Upper lobe of left lung (tissue), 6 donors: Measurements from ENCODE around the gene IL22. TPM values are rescaled to one million over a fixed set of nuclear protein-coding genes. Genes with fewer than 3 reads are reported as not detected.

Experiments used
- ATAC-seq, 2 donors: fragments of 200-7000 bp; cut with Tn5 transposase; one replicate each; pipeline ENCODE4 v1.9.1; 2022; ENCODE audit warnings: mild to moderate bottlenecking in 2 of 2, moderate library complexity in 2 of 2; ENCODE audit not compliant: low FRiP score in 2 of 2
- DNase-seq, 2 donors: peaks; one replicate each; pipeline ENCODE4 v3.0.0-alpha.2; 2019 to 2020
- H3K27ac ChIP-seq, 4 donors: fragments of 200-600 bp; sonication (generic); one replicate each; pipeline ENCODE4 v1.5.1; 2016 to 2019
- H3K27me3 ChIP-seq, 4 donors: fragments of 200-600 bp; sonication (generic); one replicate each; pipeline ENCODE4 v1.5.1; 2017 to 2019
- H3K36me3 ChIP-seq, 4 donors: fragments of 200-600 bp; sonication (generic); one replicate each; pipeline ENCODE4 v1.5.1; 2016 to 2019
- H3K4me1 ChIP-seq, 4 donors: fragments of 200-600 bp; sonication (generic); one replicate each; pipeline ENCODE4 v1.5.1; 2018 to 2019
- H3K4me3 ChIP-seq, 4 donors: fragments of 200-600 bp; sonication (generic); one replicate each; pipeline ENCODE4 v1.5.1; 2017 to 2019; ENCODE audit warnings: mild to moderate bottlenecking in 2 of 4, moderate library complexity in 1 of 4
- H3K9me3 ChIP-seq, 4 donors: fragments of 200-600 bp; sonication (generic); one replicate each; pipeline ENCODE4 v1.5.1; 2018 to 2019
- EP300 ChIP-seq, 4 donors: sonication (generic); formaldehyde crosslinking; IDR thresholded peaks; one replicate each; pipeline ENCODE4 v1.5.1; 2017; ENCODE audit warnings: antibody characterized with exemption in 4 of 4, control low read depth in 2 of 4
- POLR2A ChIP-seq, 4 donors: fragments of 450-650 bp; IDR thresholded peaks; one replicate each; pipeline ENCODE4 v1.5.1; 2016 to 2017; ENCODE audit warnings: antibody characterized with exemption in 4 of 4, mild to moderate bottlenecking in 2 of 4
- POLR2AphosphoS5 ChIP-seq, 2 donors: sonication (generic); formaldehyde crosslinking; IDR thresholded peaks; one replicate each; pipeline ENCODE4 v1.5.1; 2017; ENCODE audit warnings: antibody characterized with exemption in 2 of 2
- WGBS, 2 donors: methylation state at CpG; one replicate each; pipeline ENCODE4 v1.1.5; 2017 to 2018; 5-methylcytosine and 5-hydroxymethylcytosine counted together
- total RNA-seq, 6 donors: library from RNA; depleted of rRNA in 4 of 6; stranded (reverse); fragments of >200 nt in 4 of 6; gene quantifications; one replicate each; pipeline versions ENCODE4 v1.1.0 to v1.2.1, GENCODE V29; 2016 to 2021
- TF ChIP-seq, protein P1 (sequence below), 6 experiments: fragments of 450-650 bp in 4 of 6; fragments of 200-600 bp in 2 of 6; sonication (generic) in 2 of 6; IDR thresholded peaks; one replicate each; pipeline ENCODE4 v1.5.1; 2016 to 2019; ENCODE audit warnings: antibody characterized with exemption in 6 of 6
- donor health status: DM: no; HTN: no; CAD: no; lungs with moderate emphysema.
- donor health status: DM: no; HTN: yes; CAD: no; lungs with severe emphysema.

Gene IL22
- total RNA-seq, 6 donors from 2014 or later, result not detected

DNA sequence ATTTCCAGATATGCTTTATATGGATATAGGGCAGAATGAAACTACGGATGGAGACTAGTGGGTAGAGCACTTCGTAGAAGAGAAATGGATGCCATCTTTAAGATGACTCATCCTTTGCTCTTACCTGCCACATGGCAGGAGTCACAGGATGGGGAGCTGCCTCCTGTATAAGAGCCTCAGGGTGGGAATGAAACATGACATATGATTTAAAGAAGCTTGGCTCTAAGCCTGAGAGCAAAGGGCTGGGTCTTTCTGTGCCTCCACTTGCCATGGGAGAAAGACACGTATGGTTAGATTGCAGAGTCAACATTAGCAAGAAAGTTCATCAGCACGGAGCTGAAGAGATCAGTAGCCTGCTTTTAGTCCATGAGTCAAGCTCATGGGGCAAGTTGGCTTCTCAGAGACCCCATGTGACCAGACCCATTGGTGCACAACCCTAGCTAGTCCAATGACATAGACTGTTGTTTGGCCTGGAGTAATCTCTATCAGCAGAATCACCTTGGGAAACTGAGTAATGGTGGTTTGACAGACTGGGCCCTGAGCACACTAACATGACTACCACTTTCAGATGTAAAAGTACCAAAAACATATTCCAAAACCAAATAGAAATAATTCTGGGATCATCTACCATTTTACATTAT, 38.1 kb upstream of the IL22 start:
- Histone ChIP-seq H3K27ac (no peak overlapping the region), H3K4me1 (no peaks in the 10 kb centered on the region), H3K27me3 (no peaks in the 10 kb centered on the region), H3K9me3 (no peaks in the 10 kb centered on the region), H3K36me3 (peaks cover 0 to 7% (median 4%) of the 10 kb centered on the region in 4 donors), H3K4me3 (no peak overlapping the region)
- ATAC-seq, result no peak
- WGBS, 2 donors, result 92% methylated on average over 4 of the region's 4 CpGs
- DNase-seq, result no peak
- TF ChIP-seq POLR2AphosphoS5 (IDR thresholded peaks at IDR 0.05) (no peak), POLR2A (IDR thresholded peaks at IDR 0.05) (no peak), EP300 (IDR thresholded peaks at IDR 0.05) (no peak)
- TF ChIP-seq, protein P1, sequence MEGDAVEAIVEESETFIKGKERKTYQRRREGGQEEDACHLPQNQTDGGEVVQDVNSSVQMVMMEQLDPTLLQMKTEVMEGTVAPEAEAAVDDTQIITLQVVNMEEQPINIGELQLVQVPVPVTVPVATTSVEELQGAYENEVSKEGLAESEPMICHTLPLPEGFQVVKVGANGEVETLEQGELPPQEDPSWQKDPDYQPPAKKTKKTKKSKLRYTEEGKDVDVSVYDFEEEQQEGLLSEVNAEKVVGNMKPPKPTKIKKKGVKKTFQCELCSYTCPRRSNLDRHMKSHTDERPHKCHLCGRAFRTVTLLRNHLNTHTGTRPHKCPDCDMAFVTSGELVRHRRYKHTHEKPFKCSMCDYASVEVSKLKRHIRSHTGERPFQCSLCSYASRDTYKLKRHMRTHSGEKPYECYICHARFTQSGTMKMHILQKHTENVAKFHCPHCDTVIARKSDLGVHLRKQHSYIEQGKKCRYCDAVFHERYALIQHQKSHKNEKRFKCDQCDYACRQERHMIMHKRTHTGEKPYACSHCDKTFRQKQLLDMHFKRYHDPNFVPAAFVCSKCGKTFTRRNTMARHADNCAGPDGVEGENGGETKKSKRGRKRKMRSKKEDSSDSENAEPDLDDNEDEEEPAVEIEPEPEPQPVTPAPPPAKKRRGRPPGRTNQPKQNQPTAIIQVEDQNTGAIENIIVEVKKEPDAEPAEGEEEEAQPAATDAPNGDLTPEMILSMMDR (IDR thresholded peaks at IDR 0.05), result no peak

DNA sequence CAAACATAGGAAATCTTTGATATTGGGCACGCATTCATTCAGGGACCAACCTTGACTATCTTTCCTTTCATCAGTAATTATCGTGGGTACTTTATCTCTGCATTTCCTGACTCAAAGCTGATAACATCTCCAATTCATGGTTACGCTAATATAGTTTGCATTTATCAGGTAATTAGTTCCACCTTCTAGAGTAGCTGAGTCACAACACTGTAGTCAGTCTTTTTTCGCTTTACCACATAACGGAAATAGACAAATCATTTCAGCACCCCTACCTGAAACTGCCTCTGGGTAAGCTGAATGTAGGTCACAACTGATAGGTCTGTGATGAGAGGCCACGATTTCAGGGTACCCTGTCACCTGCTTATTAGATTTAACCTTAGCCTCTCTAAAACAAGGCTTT, 36.7 kb upstream of the IL22 start:
- no peak overlapping the region for H3K27ac ChIP-seq
- H3K36me3 ChIP-seq, result peaks cover 0 to 7% (median 2%) of the 10 kb centered on the region in 4 donors
- no peaks in the 10 kb centered on the region for H3K27me3 ChIP-seq
- H3K9me3 ChIP-seq, result no peaks in the 10 kb centered on the region
- TF ChIP-seq POLR2AphosphoS5 (IDR thresholded peaks at IDR 0.05) (no peak), POLR2A (IDR thresholded peaks at IDR 0.05) (no peak), EP300 (IDR thresholded peaks at IDR 0.05) (no peak)
- TF ChIP-seq, protein P1 (IDR thresholded peaks at IDR 0.05), result no peak
- 69% methylated on average over 6 of the region's 6 CpGs for WGBS, 2 donors
- DNase-seq (no peak), ATAC-seq (no peak)
- H3K4me1 ChIP-seq, result no peaks in the 10 kb centered on the region
- H3K4me3 ChIP-seq, result no peak overlapping the region

DNA sequence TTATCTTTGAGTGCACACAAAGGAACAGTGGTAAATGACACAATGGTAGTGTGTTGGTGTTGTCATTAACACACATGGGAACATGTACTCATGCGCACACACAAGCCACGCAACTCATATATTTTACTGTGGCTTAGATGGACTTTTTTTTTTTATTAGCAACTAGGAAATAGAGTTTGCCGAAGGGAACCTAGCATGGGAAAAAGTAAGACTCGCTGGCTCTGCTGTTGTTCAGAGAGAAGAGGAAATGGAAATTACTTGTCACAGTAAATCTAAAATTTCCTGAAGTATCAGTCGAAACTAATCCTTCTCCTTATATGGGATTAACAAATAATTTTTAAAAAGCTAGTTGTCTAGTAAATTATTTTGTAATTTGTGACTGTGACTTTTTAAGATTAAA, 33.7 kb upstream of the IL22 start:
- 72% methylated on average over 5 of the region's 5 CpGs for WGBS, 2 donors
- H3K4me1 ChIP-seq, result no peaks in the 10 kb centered on the region
- H3K4me3 ChIP-seq, result no peak overlapping the region
- H3K36me3 ChIP-seq, result no peaks in the 10 kb centered on the region
- TF ChIP-seq EP300 (IDR thresholded peaks at IDR 0.05) (no peak), POLR2AphosphoS5 (IDR thresholded peaks at IDR 0.05) (no peak), POLR2A (IDR thresholded peaks at IDR 0.05) (no peak)
- TF ChIP-seq, protein P1 (IDR thresholded peaks at IDR 0.05), result no peak
- no peaks in the 10 kb centered on the region for H3K9me3 ChIP-seq
- DNase-seq (no peak), ATAC-seq (no peak)
- no peak overlapping the region for H3K27ac ChIP-seq
- H3K27me3 ChIP-seq, result no peaks in the 10 kb centered on the region

DNA sequence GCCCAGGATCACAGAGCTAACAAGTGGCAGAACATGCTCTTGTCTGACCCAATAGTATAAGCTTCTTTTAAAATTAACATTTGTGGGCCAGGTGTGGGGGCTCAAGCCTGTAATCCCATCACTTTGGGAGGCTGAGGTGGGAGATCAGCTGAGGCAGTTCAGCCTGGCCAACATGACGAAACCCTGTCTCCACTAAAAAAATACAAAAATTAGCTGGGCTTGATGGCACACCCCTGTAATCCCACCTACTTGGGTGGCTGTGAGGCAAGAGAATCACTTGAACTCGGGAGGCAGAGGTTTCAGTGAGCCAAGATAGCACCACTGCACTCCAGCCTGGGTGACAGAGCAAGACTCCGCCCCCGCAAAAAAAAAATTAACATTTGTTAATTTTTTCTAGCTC, 33.0 kb upstream of the IL22 start:
- Histone ChIP-seq H3K36me3 (no peaks in the 10 kb centered on the region), H3K9me3 (no peaks in the 10 kb centered on the region), H3K4me1 (no peaks in the 10 kb centered on the region), H3K27me3 (no peaks in the 10 kb centered on the region), H3K27ac (no peak overlapping the region), H3K4me3 (no peak overlapping the region)
- WGBS, 2 donors, result 76 to 89% methylated on average over 4 of the region's 4 CpGs
- no peak for DNase-seq
- TF ChIP-seq POLR2A (IDR thresholded peaks at IDR 0.05) (no peak), POLR2AphosphoS5 (IDR thresholded peaks at IDR 0.05) (no peak), EP300 (IDR thresholded peaks at IDR 0.05) (no peak)
- TF ChIP-seq, protein P1 (IDR thresholded peaks at IDR 0.05), result no peak
- ATAC-seq, result no peak

DNA sequence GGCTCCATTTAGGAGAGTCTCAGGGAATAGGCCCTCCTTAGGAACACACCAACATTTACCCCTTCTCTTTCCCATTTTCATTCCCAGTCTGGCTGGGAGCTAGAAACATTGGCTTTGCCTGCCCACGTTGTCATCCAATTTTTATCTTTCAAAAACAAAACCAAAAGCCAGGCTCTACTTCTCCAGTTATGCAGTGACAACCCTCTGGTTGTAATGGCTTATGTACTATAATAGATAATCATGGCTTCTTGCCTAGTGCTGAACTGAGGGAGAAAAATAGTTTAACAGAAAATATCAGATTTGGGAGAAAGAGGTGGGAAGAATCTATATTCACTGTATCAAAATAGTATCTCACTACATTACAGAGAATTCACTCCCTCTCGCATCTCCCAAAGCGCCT, 32.1 kb upstream of the IL22 start:
- DNase-seq (no peak), ATAC-seq (no peak)
- H3K27me3 ChIP-seq, result no peaks in the 10 kb centered on the region
- 86 to 92% methylated on average over 3 of the region's 3 CpGs for WGBS, 2 donors
- no peaks in the 10 kb centered on the region for H3K9me3 ChIP-seq
- TF ChIP-seq, protein P1 (IDR thresholded peaks at IDR 0.05), result no peak
- TF ChIP-seq POLR2AphosphoS5 (IDR thresholded peaks at IDR 0.05), result no peak
- no peak for TF ChIP-seq POLR2A (IDR thresholded peaks at IDR 0.05)
- no peak for TF ChIP-seq EP300 (IDR thresholded peaks at IDR 0.05)
- no peaks in the 10 kb centered on the region for H3K4me1 ChIP-seq
- H3K27ac ChIP-seq, result no peak overlapping the region
- H3K36me3 ChIP-seq, result no peaks in the 10 kb centered on the region
- no peak overlapping the region for H3K4me3 ChIP-seq
